ENCODE data around the gene SCN1B. TPM values are rescaled to one million over a fixed set of nuclear protein-coding genes. Genes with fewer than 3 reads are reported as not detected.
A peak's percentile ranks its signal among the peaks of the same experiment; 100 is the strongest.

The SCN1B gene
- total and polyA plus RNA-seq, 8 donors, result 0.82 to 9.7 (median 1.1) TPM

DNA sequence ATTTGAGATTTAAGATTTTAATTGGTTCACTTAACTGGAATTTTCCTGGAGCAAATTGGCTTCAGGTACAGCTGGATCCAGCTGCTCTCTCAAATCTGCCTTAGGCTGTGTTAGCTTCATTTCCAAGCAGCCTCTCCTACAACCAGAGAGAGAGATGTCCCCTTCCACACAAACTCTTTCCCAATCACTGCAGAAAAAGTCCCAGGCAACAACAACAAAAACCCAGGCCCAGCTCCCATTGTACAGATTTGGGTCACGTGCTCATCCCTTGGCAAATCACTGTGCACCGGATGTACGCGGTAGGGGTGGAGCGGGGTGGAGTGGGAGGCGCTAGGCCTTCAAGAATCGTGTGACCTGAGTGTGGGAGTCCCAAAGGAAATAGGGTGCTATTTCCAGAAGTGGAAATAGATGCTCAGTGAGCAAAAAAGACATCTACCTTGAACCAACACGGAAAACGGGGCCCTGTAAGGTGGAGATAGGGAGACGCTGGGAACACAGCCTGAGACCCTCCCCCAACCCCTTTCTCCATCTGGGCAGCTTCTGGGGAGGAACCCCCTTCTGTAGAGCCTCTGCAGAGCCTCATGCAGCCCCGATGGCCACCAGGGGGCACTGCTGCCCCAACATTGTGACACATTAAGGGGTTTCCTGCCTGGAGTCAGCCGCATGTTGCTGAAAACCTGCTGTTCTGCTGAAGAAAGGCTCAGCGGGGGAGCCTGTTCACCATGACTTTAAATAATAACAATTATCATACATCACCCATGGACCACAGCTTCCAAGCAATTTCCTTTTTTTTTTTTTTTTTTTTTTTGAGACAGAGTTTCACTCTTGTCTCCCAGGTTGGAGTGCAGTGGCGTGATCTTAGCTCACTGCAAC is 36.7 kb downstream of the SCN1B start:
- no peaks in the 10 kb centered on the region for H3K27me3 ChIP-seq
- intact Hi-C loops (cut with DNase I), result loop anchor here in 1 of 2 donors (10.0 kb wide), 1 partner anchor 68 kb away; the partner anchor contains the start of genes FXYD1 and LGI4
- H3K9me3 ChIP-seq, result peaks cover 0 to 9% of the 10 kb centered on the region in 2 donors
- DNase-seq, result peak; percentile 68 to 93 (median 85)
- H3K36me3 ChIP-seq, result no peaks in the 10 kb centered on the region
- no peak overlapping the region for H3K27ac ChIP-seq
- ATAC-seq, result peak; percentile 93
- TF ChIP-seq, protein P1, sequence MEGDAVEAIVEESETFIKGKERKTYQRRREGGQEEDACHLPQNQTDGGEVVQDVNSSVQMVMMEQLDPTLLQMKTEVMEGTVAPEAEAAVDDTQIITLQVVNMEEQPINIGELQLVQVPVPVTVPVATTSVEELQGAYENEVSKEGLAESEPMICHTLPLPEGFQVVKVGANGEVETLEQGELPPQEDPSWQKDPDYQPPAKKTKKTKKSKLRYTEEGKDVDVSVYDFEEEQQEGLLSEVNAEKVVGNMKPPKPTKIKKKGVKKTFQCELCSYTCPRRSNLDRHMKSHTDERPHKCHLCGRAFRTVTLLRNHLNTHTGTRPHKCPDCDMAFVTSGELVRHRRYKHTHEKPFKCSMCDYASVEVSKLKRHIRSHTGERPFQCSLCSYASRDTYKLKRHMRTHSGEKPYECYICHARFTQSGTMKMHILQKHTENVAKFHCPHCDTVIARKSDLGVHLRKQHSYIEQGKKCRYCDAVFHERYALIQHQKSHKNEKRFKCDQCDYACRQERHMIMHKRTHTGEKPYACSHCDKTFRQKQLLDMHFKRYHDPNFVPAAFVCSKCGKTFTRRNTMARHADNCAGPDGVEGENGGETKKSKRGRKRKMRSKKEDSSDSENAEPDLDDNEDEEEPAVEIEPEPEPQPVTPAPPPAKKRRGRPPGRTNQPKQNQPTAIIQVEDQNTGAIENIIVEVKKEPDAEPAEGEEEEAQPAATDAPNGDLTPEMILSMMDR (IDR thresholded peaks at IDR 0.05), result peak; percentile 87 to 90
- no peak overlapping the region for H3K4me3 ChIP-seq
- no peaks in the 10 kb centered on the region for H3K4me1 ChIP-seq

DNA sequence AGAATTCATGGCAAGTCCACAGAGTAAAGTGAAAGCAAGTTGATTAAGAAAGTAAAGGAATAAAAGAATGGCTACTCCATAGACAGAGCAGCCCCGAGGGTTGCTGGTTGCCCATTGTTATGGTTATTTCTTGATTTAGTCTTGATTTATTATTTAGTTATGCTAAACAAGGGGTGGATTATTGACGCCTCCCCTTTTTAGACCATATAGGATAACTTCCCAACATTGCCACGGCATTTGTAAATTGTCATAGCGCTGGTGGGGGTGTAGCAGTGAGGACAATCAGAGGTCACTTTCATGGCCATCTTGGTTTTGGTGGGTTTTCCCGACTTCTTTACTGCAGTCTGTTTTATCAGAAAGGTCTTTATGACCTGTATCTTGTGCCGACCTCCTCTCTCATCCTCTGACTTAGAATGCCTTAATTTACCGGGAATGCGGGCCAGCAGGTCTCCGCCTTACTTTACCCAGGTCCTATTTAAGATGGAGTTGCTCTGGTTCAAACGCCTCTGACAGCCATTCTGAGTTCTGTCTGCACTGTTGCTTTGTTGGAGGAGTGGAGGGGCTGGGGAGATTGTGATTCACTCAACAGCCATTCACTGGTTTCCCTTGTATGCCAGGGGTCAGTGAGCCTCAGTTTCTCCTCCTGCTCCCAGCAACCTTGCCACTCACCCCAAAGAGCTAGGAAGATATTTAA is 38.8 kb downstream of the SCN1B start:
- intact Hi-C loops (cut with DNase I), result loop anchor here in 1 of 2 donors (10.0 kb wide), 1 partner anchor 66 kb away; the partner anchor contains the start of genes FXYD1 and LGI4
- DNase-seq (no peak), ATAC-seq (no peak)
- TF ChIP-seq, protein P1 (IDR thresholded peaks at IDR 0.05), result no peak
- Histone ChIP-seq H3K4me1 (no peaks in the 10 kb centered on the region), H3K27me3 (no peaks in the 10 kb centered on the region), H3K36me3 (no peaks in the 10 kb centered on the region), H3K4me3 (no peak overlapping the region), H3K27ac (no peak overlapping the region), H3K9me3 (peaks cover 0 to 9% of the 10 kb centered on the region in 2 donors)

DNA sequence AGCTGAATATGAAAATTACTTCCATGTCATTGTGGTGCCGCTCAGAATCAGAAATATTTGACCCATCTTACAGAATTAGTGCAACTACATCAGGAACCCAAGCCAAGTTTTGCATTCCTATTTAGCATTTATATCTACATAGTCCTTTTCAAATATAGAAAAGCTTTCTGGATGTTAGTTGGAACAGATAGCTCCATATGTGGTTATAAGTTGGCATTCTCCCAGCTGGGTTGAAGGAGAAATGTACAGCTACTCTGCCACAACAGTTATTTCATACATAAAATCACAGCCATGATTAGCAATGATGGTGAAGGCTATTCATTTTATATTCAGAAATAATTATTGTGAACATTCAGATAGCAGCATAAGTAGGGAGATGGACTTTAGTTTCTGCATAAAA is 39.4 kb downstream of the SCN1B start:
- H3K27ac ChIP-seq, result no peak overlapping the region
- H3K36me3 ChIP-seq, result no peaks in the 10 kb centered on the region
- ATAC-seq (no peak), DNase-seq (peak in 1 of 4 donors; percentile 11)
- no peak overlapping the region for H3K4me3 ChIP-seq
- H3K4me1 ChIP-seq, result no peaks in the 10 kb centered on the region
- TF ChIP-seq, protein P1 (IDR thresholded peaks at IDR 0.05), result no peak
- no peaks in the 10 kb centered on the region for H3K27me3 ChIP-seq
- intact Hi-C loops (cut with DNase I), result loop anchor here in 1 of 2 donors (10.0 kb wide), 1 partner anchor 65 kb away; the partner anchor contains the start of genes FXYD1 and LGI4
- peaks cover 0 to 9% of the 10 kb centered on the region in 2 donors for H3K9me3 ChIP-seq

DNA sequence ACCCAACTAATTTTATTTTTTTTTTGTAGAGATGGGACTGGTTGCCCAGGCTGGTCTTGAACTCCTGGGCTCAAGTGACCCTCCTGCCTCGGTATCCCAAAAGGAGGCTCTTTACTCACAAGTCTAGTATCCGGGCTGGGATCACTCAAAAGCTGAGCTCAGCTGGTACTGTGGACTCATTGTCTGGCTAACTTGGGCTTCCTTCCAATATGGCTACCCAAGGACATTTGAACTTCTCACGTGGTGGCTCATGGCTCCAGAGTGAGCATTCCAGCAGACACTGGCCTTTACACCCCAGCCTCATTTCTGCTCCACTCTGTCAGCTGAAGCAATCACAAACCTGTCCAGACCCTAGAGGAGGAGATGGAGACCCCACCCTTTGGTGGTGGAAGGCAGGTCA is 40.2 kb downstream of the SCN1B start:
- intact Hi-C loops (cut with DNase I), result no loop called here
- peaks cover 0 to 9% of the 10 kb centered on the region in 2 donors for H3K9me3 ChIP-seq
- no peak overlapping the region for H3K4me3 ChIP-seq
- H3K4me1 ChIP-seq, result no peaks in the 10 kb centered on the region
- TF ChIP-seq, protein P1 (IDR thresholded peaks at IDR 0.05), result no peak
- H3K36me3 ChIP-seq, result no peaks in the 10 kb centered on the region
- no peak for ATAC-seq
- H3K27ac ChIP-seq, result no peak overlapping the region
- DNase-seq, result no peak
- H3K27me3 ChIP-seq, result no peaks in the 10 kb centered on the region

DNA sequence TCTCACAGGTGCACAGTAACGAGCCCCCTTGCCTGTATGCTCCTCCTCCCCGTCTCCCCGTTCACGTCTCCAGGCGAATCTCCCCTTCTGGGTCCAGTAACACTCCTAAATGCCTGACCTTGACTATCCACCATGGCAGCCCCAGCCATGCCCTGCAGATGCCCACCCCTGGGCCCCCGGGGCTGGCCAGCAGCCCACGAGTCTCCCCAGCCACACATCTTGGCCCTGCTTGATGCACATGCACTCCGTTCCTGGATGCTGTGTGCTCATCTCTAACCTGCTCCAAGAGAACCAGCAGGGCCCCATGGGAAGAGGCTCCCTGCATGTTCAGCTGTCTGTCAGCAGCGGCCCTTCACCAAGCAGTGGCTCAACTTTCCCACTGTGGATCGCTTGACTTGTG is 43.2 kb downstream of the SCN1B start:
- H3K36me3 ChIP-seq, result no peaks in the 10 kb centered on the region
- no peak overlapping the region for H3K27ac ChIP-seq
- H3K9me3 ChIP-seq, result peaks cover 0 to 9% of the 10 kb centered on the region in 2 donors
- no peaks in the 10 kb centered on the region for H3K4me1 ChIP-seq
- TF ChIP-seq, protein P1 (IDR thresholded peaks at IDR 0.05), result no peak
- ATAC-seq (no peak), DNase-seq (no peak)
- no peaks in the 10 kb centered on the region for H3K27me3 ChIP-seq
- H3K4me3 ChIP-seq, result no peak overlapping the region
- intact Hi-C loops (cut with DNase I), result no loop called here
